ENCODE data around the gene ADAMTS17. TPM values are rescaled to one million over a fixed set of nuclear protein-coding genes. Genes with fewer than 3 reads are reported as not detected.

The ADAMTS17 gene
- total RNA-seq, 2 experiments from 2014 or later: 0.99 to 1.2 TPM

GRCh38 chr15:100033140-100033857, 308.5 kb downstream of the ADAMTS17 start:
- intact Hi-C loops (cut with micrococcal nuclease): no loop called here
- peaks cover 20% of the 10 kb centered on the region for H3K36me3 Mint-ChIP-seq
- H3K9me3 Mint-ChIP-seq: peaks cover 9% of the 10 kb centered on the region
- H3K4me3 Mint-ChIP-seq: no peak overlapping the region
- H3K27me3 Mint-ChIP-seq: no peaks in the 10 kb centered on the region
- ChIA-PET POLR2A (no interaction called here), CTCF (no interaction called here)
- no peak overlapping the region for H3K27ac Mint-ChIP-seq
- DNase-seq: no peak
- H3K4me1 Mint-ChIP-seq (ENCODE audit: low read depth): no peaks in the 10 kb centered on the region

- H3K27me3 Mint-ChIP-seq: no peaks in the 10 kb centered on the region
- no peak for DNase-seq
- H3K36me3 Mint-ChIP-seq: peaks cover 28% of the 10 kb centered on the region
- H3K4me1 Mint-ChIP-seq (ENCODE audit: low read depth): no peaks in the 10 kb centered on the region
- ChIA-PET CTCF (no interaction called here), POLR2A (no interaction called here)
- peaks cover 17% of the 10 kb centered on the region for H3K9me3 Mint-ChIP-seq
- H3K4me3 Mint-ChIP-seq: no peak overlapping the region
- no peak overlapping the region for H3K27ac Mint-ChIP-seq
- intact Hi-C loops (cut with micrococcal nuclease): no loop called here
Measured at GRCh38 chr15:100032358-100033085, 309.3 kb downstream of the ADAMTS17 start.

- intact Hi-C loops (cut with micrococcal nuclease): no loop called here
- H3K27ac Mint-ChIP-seq: no peak overlapping the region
- no peak for DNase-seq
- H3K27me3 Mint-ChIP-seq: no peaks in the 10 kb centered on the region
- H3K9me3 Mint-ChIP-seq: peaks cover 24% of the 10 kb centered on the region
- H3K36me3 Mint-ChIP-seq: peaks cover 29% of the 10 kb centered on the region
- CTCF ChIA-PET: no interaction called here
- no peaks in the 10 kb centered on the region for H3K4me1 Mint-ChIP-seq (ENCODE audit: low read depth)
- POLR2A ChIA-PET: no interaction called here
- no peak overlapping the region for H3K4me3 Mint-ChIP-seq
Measured at GRCh38 chr15:100031665-100032357, 310.0 kb downstream of the ADAMTS17 start.

- Mint-ChIP-seq H3K9me3 (peaks cover 26% of the 10 kb centered on the region), H3K27ac (no peak overlapping the region), H3K4me3 (no peak overlapping the region), H3K4me1 (ENCODE audit: low read depth) (no peaks in the 10 kb centered on the region), H3K36me3 (peaks cover 31% of the 10 kb centered on the region), H3K27me3 (no peaks in the 10 kb centered on the region)
- intact Hi-C loops (cut with micrococcal nuclease): no loop called here
- DNase-seq: no peak
- ChIA-PET POLR2A (no interaction called here), CTCF (no interaction called here)
Measured at GRCh38 chr15:100030586-100031229, 311.1 kb downstream of the ADAMTS17 start.

- Mint-ChIP-seq H3K9me3 (peaks cover 26% of the 10 kb centered on the region), H3K27me3 (no peaks in the 10 kb centered on the region), H3K36me3 (peaks cover 31% of the 10 kb centered on the region), H3K4me1 (ENCODE audit: low read depth) (no peaks in the 10 kb centered on the region), H3K27ac (no peak overlapping the region), H3K4me3 (no peak overlapping the region)
- intact Hi-C loops (cut with micrococcal nuclease): no loop called here
- ChIA-PET POLR2A (no interaction called here), CTCF (no interaction called here)
- DNase-seq: no peak
Measured at GRCh38 chr15:100029868-100030479, 311.8 kb downstream of the ADAMTS17 start.

GRCh38 chr15:100029045-100029444, 312.7 kb downstream of the ADAMTS17 start:
- Mint-ChIP-seq H3K27ac (no peak overlapping the region), H3K4me1 (ENCODE audit: low read depth) (no peaks in the 10 kb centered on the region), H3K4me3 (no peak overlapping the region), H3K27me3 (no peaks in the 10 kb centered on the region), H3K9me3 (peaks cover 26% of the 10 kb centered on the region), H3K36me3 (peaks cover 31% of the 10 kb centered on the region)
- ChIA-PET CTCF (no interaction called here), POLR2A (no interaction called here)
- DNase-seq: no peak
- intact Hi-C loops (cut with micrococcal nuclease): no loop called here

- H3K4me1 Mint-ChIP-seq (ENCODE audit: low read depth): no peaks in the 10 kb centered on the region
- no peak overlapping the region for H3K27ac Mint-ChIP-seq
- POLR2A ChIA-PET: no interaction called here
- no peak for DNase-seq
- H3K9me3 Mint-ChIP-seq: peaks cover 26% of the 10 kb centered on the region
- peaks cover 30% of the 10 kb centered on the region for H3K36me3 Mint-ChIP-seq
- CTCF ChIA-PET: no interaction called here
- intact Hi-C loops (cut with micrococcal nuclease): no loop called here
- no peak overlapping the region for H3K4me3 Mint-ChIP-seq
- no peaks in the 10 kb centered on the region for H3K27me3 Mint-ChIP-seq
Measured at GRCh38 chr15:100026041-100026440, 315.7 kb downstream of the ADAMTS17 start.

GRCh38 chr15:100022806-100023205, 319.0 kb downstream of the ADAMTS17 start:
- intact Hi-C loops (cut with micrococcal nuclease): no loop called here
- DNase-seq: no peak
- ChIA-PET POLR2A (no interaction called here), CTCF (no interaction called here)
- Mint-ChIP-seq H3K9me3 (peaks cover 12% of the 10 kb centered on the region), H3K27me3 (no peaks in the 10 kb centered on the region), H3K4me3 (no peak overlapping the region), H3K4me1 (ENCODE audit: low read depth) (no peaks in the 10 kb centered on the region), H3K27ac (no peak overlapping the region), H3K36me3 (peaks cover 6% of the 10 kb centered on the region)

- ChIA-PET POLR2A (no interaction called here), CTCF (no interaction called here)
- DNase-seq: no peak
- Mint-ChIP-seq H3K27ac (no peak overlapping the region), H3K4me1 (ENCODE audit: low read depth) (no peaks in the 10 kb centered on the region), H3K27me3 (no peaks in the 10 kb centered on the region), H3K4me3 (no peak overlapping the region), H3K9me3 (peaks cover 8% of the 10 kb centered on the region), H3K36me3 (peaks cover 4% of the 10 kb centered on the region)
- intact Hi-C loops (cut with micrococcal nuclease): no loop called here
Measured at GRCh38 chr15:100022391-100022790, 319.4 kb downstream of the ADAMTS17 start.

- CTCF ChIA-PET: no interaction called here
- DNase-seq: no peak
- Mint-ChIP-seq H3K4me1 (ENCODE audit: low read depth) (no peaks in the 10 kb centered on the region), H3K9me3 (peaks cover 2% of the 10 kb centered on the region), H3K27ac (no peak overlapping the region), H3K36me3 (peaks cover 3% of the 10 kb centered on the region), H3K27me3 (no peaks in the 10 kb centered on the region), H3K4me3 (no peak overlapping the region)
- POLR2A ChIA-PET: no interaction called here
- intact Hi-C loops (cut with micrococcal nuclease): no loop called here
Measured at GRCh38 chr15:100021653-100022052, 320.1 kb downstream of the ADAMTS17 start.

GRCh38 chr15:100020614-100021013, 321.2 kb downstream of the ADAMTS17 start:
- ChIA-PET CTCF (interaction anchor here (0.5 kb wide), 1 partner anchor 1775 kb away, joined by 3 read pairs; no protein-coding TSS in a partner anchor), POLR2A (no interaction called here)
- H3K27me3 Mint-ChIP-seq: no peaks in the 10 kb centered on the region
- H3K36me3 Mint-ChIP-seq: peaks cover 2% of the 10 kb centered on the region
- H3K27ac Mint-ChIP-seq: no peak overlapping the region
- H3K4me3 Mint-ChIP-seq: no peak overlapping the region
- peaks cover 2% of the 10 kb centered on the region for H3K9me3 Mint-ChIP-seq
- intact Hi-C loops (cut with micrococcal nuclease): no loop called here
- DNase-seq: no peak
- H3K4me1 Mint-ChIP-seq (ENCODE audit: low read depth): no peaks in the 10 kb centered on the region

- ChIA-PET POLR2A (no interaction called here), CTCF (interaction anchor here (0.5 kb wide), 1 partner anchor 1775 kb away, joined by 3 read pairs; no protein-coding TSS in a partner anchor)
- Mint-ChIP-seq H3K4me1 (ENCODE audit: low read depth) (no peaks in the 10 kb centered on the region), H3K27ac (no peak overlapping the region), H3K9me3 (peaks cover 2% of the 10 kb centered on the region), H3K27me3 (no peaks in the 10 kb centered on the region), H3K36me3 (peaks cover 2% of the 10 kb centered on the region), H3K4me3 (no peak overlapping the region)
- intact Hi-C loops (cut with micrococcal nuclease): no loop called here
- DNase-seq: no peak
Measured at GRCh38 chr15:100020189-100020588, 321.6 kb downstream of the ADAMTS17 start.

All from activated CD4-positive, alpha-beta memory T cell treated with anti-CD3 and anti-CD28 coated beads for 36 hours (primary cell).